H1 (cell line): ENCODE results near the gene ARHGAP26. TPM values are rescaled to one million over a fixed set of nuclear protein-coding genes. Genes with fewer than 3 reads are reported as not detected.
A peak's percentile ranks its signal among the peaks of the same experiment; 100 is the strongest.

Source experiments
- CTCF ChIA-PET: fragments of 300-600 bp; sonication (Branson Sonifier 250); formaldehyde crosslinking; loops from one replicate; lab custom pipeline; 2021; ENCODE audit not compliant: partially characterized antibody; lab: Charles Lee
- POLR2A ChIA-PET: fragments of 300-600 bp; sonication (Branson Sonifier 250); formaldehyde crosslinking; loops from one replicate; lab custom pipeline; 2021; ENCODE audit warnings: inconsistent platforms; ENCODE audit not compliant: partially characterized antibody; lab: Charles Lee
- DNase-seq, 2 experiments: peaks; one replicate each; pipeline versions ENCODE4 v3.0.0 to v3.0.0-alpha.2; 2010 to 2022; ENCODE audit warnings: low spot score in 2 of 2, low read depth in 1 of 2, mixed read lengths in 1 of 2
- FAIRE-seq: peaks from 2 replicates; lab custom pipeline; 2011; peaks lifted over from hg19 to GRCh38; lab: Jason Lieb, UNC
- H2AFZ ChIP-seq: 2 replicates; pipeline ENCODE4 v1.8.1; 2012; ENCODE audit warnings: low read length, inconsistent platforms
- H2AK5ac ChIP-seq: 2 replicates; pipeline ENCODE4 v1.6.1; 2013; ENCODE audit warnings: low read depth, low read length
- H2BK120ac ChIP-seq: replicated peaks from 2 replicates; pipeline ENCODE3; 2013; ENCODE audit warnings: low read depth, low read length, inconsistent platforms
- H2BK12ac ChIP-seq: 2 replicates; pipeline ENCODE4 v1.6.1; 2013; ENCODE audit warnings: low read depth, low read length
- H2BK15ac ChIP-seq: 2 replicates; pipeline ENCODE4 v1.6.1; 2013; ENCODE audit warnings: low read length
- H2BK20ac ChIP-seq: 2 replicates; pipeline ENCODE4 v1.6.1; 2013; ENCODE audit warnings: low read length
- H2BK5ac ChIP-seq: 2 replicates; pipeline ENCODE4 v1.6.1; 2013; ENCODE audit warnings: low read depth, low read length
- H3K14ac ChIP-seq: 2 replicates; pipeline ENCODE4 v1.6.1; 2013; ENCODE audit warnings: inconsistent platforms; ENCODE audit not compliant: insufficient read length
- H3K18ac ChIP-seq: 2 replicates; pipeline ENCODE4 v1.6.1; 2013; ENCODE audit warnings: low read length; ENCODE audit errors: extremely low read depth
- H3K23ac ChIP-seq: 2 replicates; pipeline ENCODE4 v1.6.1; 2013; ENCODE audit warnings: inconsistent platforms; ENCODE audit not compliant: insufficient read length
- H3K23me2 ChIP-seq: 2 replicates; pipeline ENCODE4 v1.6.1; 2013; ENCODE audit warnings: low read depth, low read length
- H3K27ac ChIP-seq: 2 replicates; pipeline ENCODE4 v1.6.1; 2011; ENCODE audit warnings: low read depth, low read length, inconsistent platforms
- H3K27me3 ChIP-seq, 4 experiments: replicated peaks in 1 of 4; 1 replicate in 1 of 4; 2 replicates in 3 of 4; pipeline versions ENCODE4 v1.6.1 to v1.8.1; 2011 to 2013; ENCODE audit warnings: low read length in 3 of 4, mild to moderate bottlenecking in 3 of 4, inconsistent platforms in 2 of 4, mixed read lengths in 2 of 4, moderate library complexity in 1 of 4; ENCODE audit not compliant: control insufficient read depth in 3 of 4, insufficient read depth in 3 of 4; ENCODE audit errors: extremely low read depth in 1 of 4
- H3K36me3 ChIP-seq, 4 experiments: 2 replicates each; pipeline versions ENCODE4 v1.6.1 to v1.8.1; 2011 to 2013; ENCODE audit warnings: mild to moderate bottlenecking in 4 of 4, low read length in 3 of 4, moderate library complexity in 2 of 4, control low read depth in 1 of 4, inconsistent platforms in 1 of 4; ENCODE audit not compliant: insufficient read depth in 4 of 4, control insufficient read depth in 2 of 4
- H3K4ac ChIP-seq: replicated peaks from 2 replicates; pipeline ENCODE3; 2013; ENCODE audit warnings: low read length, low read depth, mixed read lengths, inconsistent platforms; ENCODE audit not compliant: insufficient read length
- H3K4me1 ChIP-seq, 4 experiments: replicated peaks in 1 of 4; 1 replicate in 1 of 4; 2 replicates in 3 of 4; pipeline versions ENCODE4 v1.6.1 to v1.8.1; 2011 to 2013; ENCODE audit warnings: low read length in 3 of 4, inconsistent platforms in 2 of 4, mixed read lengths in 1 of 4; ENCODE audit not compliant: insufficient read depth in 4 of 4, control insufficient read depth in 3 of 4
- H3K4me2 ChIP-seq, 2 experiments: 2 replicates each; pipeline versions ENCODE4 v1.6.1 to v1.8.1; 2011 to 2013; ENCODE audit warnings: low read depth in 2 of 2, low read length in 2 of 2, control low read depth in 1 of 2, inconsistent platforms in 1 of 2, mild to moderate bottlenecking in 1 of 2; ENCODE audit not compliant: insufficient read depth in 1 of 2
- H3K4me3 ChIP-seq, 4 experiments: fragments of 200-600, 300-600 bp in 1 of 4; sonication (generic), shearing (Covaris generic), sonication (Bioruptor Twin) in 1 of 4; 2 replicates each; pipeline versions ENCODE4 v1.5.1 to v1.8.1; 2011 to 2016; ENCODE audit warnings: low read length in 4 of 4, low read depth in 3 of 4, control low read depth in 2 of 4, inconsistent platforms in 2 of 4, mild to moderate bottlenecking in 2 of 4, mixed read lengths in 1 of 4, moderate library complexity in 1 of 4; ENCODE audit not compliant: insufficient read depth in 2 of 4; ENCODE audit errors: extremely low read depth in 1 of 4
- H3K56ac ChIP-seq: replicated peaks from 2 replicates; pipeline ENCODE3; 2013; ENCODE audit warnings: low read depth, mild to moderate bottlenecking, mixed read lengths, low read length, inconsistent platforms; ENCODE audit not compliant: insufficient read length
- H3K79me1 ChIP-seq: 2 replicates; pipeline ENCODE4 v1.6.1; 2013; ENCODE audit warnings: low read depth, low read length, control low read depth
- H3K79me2 ChIP-seq, 2 experiments: 2 replicates each; pipeline versions ENCODE4 v1.6.1 to v1.8.1; 2012 to 2013; ENCODE audit warnings: low read length in 2 of 2, mild to moderate bottlenecking in 2 of 2, inconsistent platforms in 1 of 2; ENCODE audit not compliant: insufficient read depth in 2 of 2, control insufficient read depth in 1 of 2
- H3K9ac ChIP-seq, 4 experiments: replicated peaks in 1 of 4; 1 replicate in 1 of 4; 2 replicates in 3 of 4; pipeline versions ENCODE4 v1.6.1 to v1.8.1; 2011 to 2013; ENCODE audit warnings: low read depth in 3 of 4, low read length in 3 of 4, control low read depth in 2 of 4, mild to moderate bottlenecking in 2 of 4, moderate library complexity in 2 of 4, inconsistent platforms in 1 of 4; ENCODE audit errors: extremely low read depth in 1 of 4
- H3K9me3 ChIP-seq, 2 experiments: 2 replicates each; pipeline versions ENCODE4 v1.6.1 to v1.8.1; 2012 to 2013; ENCODE audit warnings: mild to moderate bottlenecking in 2 of 2, moderate library complexity in 2 of 2, control low read depth in 1 of 2, inconsistent platforms in 1 of 2, low read depth in 1 of 2, low read length in 1 of 2, mixed read lengths in 1 of 2; ENCODE audit not compliant: insufficient read depth in 2 of 2
- H4K20me1 ChIP-seq, 2 experiments: replicated peaks in 1 of 2; 2 replicates each; pipeline versions ENCODE3 to v1.8.1; 2011 to 2013; ENCODE audit warnings: inconsistent platforms in 2 of 2, low read length in 2 of 2, mild to moderate bottlenecking in 1 of 2; ENCODE audit not compliant: insufficient read depth in 2 of 2, control insufficient read depth in 1 of 2
- H4K5ac ChIP-seq: 2 replicates; pipeline ENCODE4 v1.6.1; 2013; ENCODE audit warnings: low read length, low read depth, mixed read lengths, inconsistent platforms; ENCODE audit not compliant: insufficient read length
- H4K8ac ChIP-seq: 2 replicates; pipeline ENCODE4 v1.8.0; 2013; ENCODE audit warnings: mild to moderate bottlenecking, moderate library complexity, low read length, inconsistent platforms; ENCODE audit not compliant: insufficient read depth; ENCODE audit errors: extremely low read depth
- H4K91ac ChIP-seq: replicated peaks from 2 replicates; pipeline ENCODE3; 2013; ENCODE audit warnings: low read length, mixed read lengths, inconsistent platforms; ENCODE audit not compliant: insufficient read length
- CEBPB ChIP-seq: IDR thresholded peaks from 2 replicates; pipeline ENCODE4 v1.6.1; 2012; ENCODE audit warnings: low read depth, low read length
- CTBP2 ChIP-seq: IDR thresholded peaks from 2 replicates; pipeline ENCODE4 v1.7.0; 2011; ENCODE audit warnings: borderline replicate concordance, mild to moderate bottlenecking, moderate library complexity, mixed read lengths, low read length; ENCODE audit not compliant: insufficient read depth, insufficient read length
- E2F6 ChIP-seq: IDR thresholded peaks from 2 replicates; pipeline ENCODE4 v1.6.1; 2012; ENCODE audit warnings: inconsistent platforms
- FOSL1 ChIP-seq: IDR thresholded peaks from 2 replicates; pipeline ENCODE4 v1.6.1; 2011; ENCODE audit warnings: mild to moderate bottlenecking, low read depth, low read length, moderate library complexity; ENCODE audit not compliant: insufficient read depth
- POU5F1 ChIP-seq: IDR thresholded peaks from 2 replicates; pipeline ENCODE4 v1.6.1; 2011; ENCODE audit warnings: low read depth, mild to moderate bottlenecking, low read length, moderate library complexity
- RFX5 ChIP-seq: IDR thresholded peaks from 2 replicates; pipeline ENCODE4 v1.6.1; 2011; ENCODE audit warnings: low read depth, low read length, improper control_type of control experiment, borderline replicate concordance
- RNF2 ChIP-seq: fragments of 200-900, 300-1000 bp; sonication (generic); IDR thresholded peaks from 2 replicates; pipeline ENCODE4 v1.7.1; 2016; ENCODE audit warnings: borderline replicate concordance, low read depth, mild to moderate bottlenecking, antibody characterized with exemption, low read length; ENCODE audit not compliant: poor library complexity, severe bottlenecking; ENCODE audit errors: missing control alignments
- RXRA ChIP-seq: IDR thresholded peaks from 2 replicates; pipeline ENCODE4 v1.6.1; 2011; ENCODE audit warnings: low read depth, mild to moderate bottlenecking, low read length, moderate library complexity; ENCODE audit not compliant: insufficient read depth
- TAF7 ChIP-seq: optimal IDR thresholded peaks from 2 replicates; pipeline ENCODE3; 2011; ENCODE audit warnings: low read depth, mild to moderate bottlenecking, inconsistent platforms, low read length, moderate library complexity, borderline replicate concordance
- TCF12 ChIP-seq: IDR thresholded peaks from 2 replicates; pipeline ENCODE4 v1.6.1; 2011; ENCODE audit warnings: low read depth, mild to moderate bottlenecking, low read length
- TEAD4 ChIP-seq: IDR thresholded peaks from 2 replicates; pipeline ENCODE4 v1.6.1; 2012; ENCODE audit warnings: low read depth, low read length, inconsistent platforms, mixed read lengths
- WGBS, 2 experiments: shearing (Covaris generic) in 1 of 2; methylation state at CpG; one replicate each; pipeline versions ENCODE4 v1.1.6 to v1.1.7; 2013 to 2015; ENCODE audit warnings: low lambda C conversion rate in 2 of 2, mixed read lengths in 2 of 2, inconsistent platforms in 1 of 2, low coverage in 1 of 2, missing lambda C conversion rate in 1 of 2; ENCODE audit not compliant: insufficient replicate concordance in 2 of 2, insufficient coverage in 1 of 2, insufficient read length in 1 of 2; ENCODE audit errors: extremely low coverage in 1 of 2, missing lambda C conversion rate in 1 of 2; 5-methylcytosine and 5-hydroxymethylcytosine counted together
- polyA plus RNA-seq, 7 experiments: library from polyadenylated mRNA; depleted of rRNA in 3 of 7; stranded (reverse) in 5 of 7; unstranded in 2 of 7; fragments of >200 nt in 5 of 7; fragments of 200-250 nt in 2 of 7; gene quantifications; 1 replicate in 5 of 7; 2 replicates in 1 of 7; 4 replicates in 1 of 7; pipeline versions ENCODE4 v1.2.1 to v1.2.3, GENCODE V29; 2011 to 2013; ENCODE audit warnings: missing spikeins in 2 of 7, mixed read lengths in 2 of 7
- total RNA-seq: library from RNA; stranded (reverse); fragmentation: NEBNext Ultra II Directional; extraction: Animal tissue kit (Norgen Biotek cat#: 25700); gene quantifications from 2 replicates; pipeline ENCODE4 v1.2.1, GENCODE V29; 2021

Gene ARHGAP26
- total and polyA plus RNA-seq, 2 of the 8 experiments (the other 6 are each of a cell fraction or from before 2014, with no cell fraction given) = 7.1 to 24.8 TPM

DNA sequence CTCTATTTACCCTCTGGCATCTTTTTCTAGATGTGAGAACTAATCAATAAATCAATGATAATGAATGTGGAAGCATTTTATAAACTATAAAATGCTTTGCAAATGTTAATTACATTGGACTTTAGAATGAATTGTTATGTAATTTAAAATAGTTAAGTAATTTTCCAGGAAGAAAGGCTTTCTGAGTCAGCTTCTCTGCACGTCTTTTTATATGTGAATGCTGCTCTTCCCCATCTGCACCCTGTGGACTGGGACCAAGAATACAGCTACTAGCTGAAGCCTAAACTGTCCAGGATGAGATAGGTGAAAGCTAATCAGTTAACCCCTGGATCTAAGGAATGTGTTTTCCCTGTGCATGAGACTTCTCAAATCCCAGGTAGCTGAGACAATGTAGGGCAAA is 340.4 kb downstream of the ARHGAP26 start:
- Histone ChIP-seq H2AK5ac (no peak overlapping the region), H3K56ac (no peak overlapping the region), H3K14ac (no peak overlapping the region), H3K27me3 (no peaks in the 10 kb centered on the region), H2BK120ac (no peak overlapping the region), H3K36me3 (no peaks in the 10 kb centered on the region), H2BK15ac (no peak overlapping the region), H4K5ac (no peak overlapping the region), H3K79me2 (no peaks in the 10 kb centered on the region), H3K9ac (0 out of 7 replicates have a peak overlapping the region, but pooled peaks of 1 of the 4 experiments have one; percentile 21), H3K23me2 (no peaks in the 10 kb centered on the region), H3K9me3 (no peaks in the 10 kb centered on the region), H3K4me3 (no peak overlapping the region), H4K8ac (no peak overlapping the region), H4K20me1 (no peaks in the 10 kb centered on the region), H3K4ac (no peak overlapping the region), H3K23ac (no peak overlapping the region), H3K27ac (no peak overlapping the region), H4K91ac (no peak overlapping the region), H2BK20ac (no peak overlapping the region), H3K79me1 (no peaks in the 10 kb centered on the region; the same call in 1 of the 2 replicates), H3K4me1 (peaks cover 3 to 16% (median 3%) of the 10 kb centered on the region in 4 experiments; a peak in 6 of 7 replicates), H2BK12ac (0 out of 2 replicates have a peak overlapping the region, but pooled peaks have one; percentile 89), H3K4me2 (0 out of 4 replicates have a peak overlapping the region, but pooled peaks have one; percentile 21 to 32), H2AFZ (no peak overlapping the region), H3K18ac (0 out of 2 replicates have a peak overlapping the region, but pooled peaks have one; percentile 63), H2BK5ac (peak overlapping the region; percentile 88; the same call in 1 of the 2 replicates)
- POLR2A ChIA-PET = no interaction called here
- 50% methylated on average over 1 of the region's 1 CpG; no CpG with 5 or more reads in 1 of the 2 experiments for WGBS, 2 experiments
- no peak for DNase-seq
- FAIRE-seq = no peak
- CTCF ChIA-PET = interaction anchor here (1.0 to 2.1 kb wide), 6 partner anchors 8 to 714 kb away, joined by 3 to 8 read pairs (median 3); no protein-coding TSS in a partner anchor
- TF ChIP-seq TAF7 (no peak), E2F6 (no peak), TEAD4 (no peak), RXRA (no peak), FOSL1 (no peak), POU5F1 (no peak), TCF12 (no peak), CTBP2 (no peak), CEBPB (no peak), RNF2 (no peak), RFX5 (no peak)
